HG03571 (cell line): Measurements from ENCODE around the gene SAMD14.
A peak's percentile ranks its signal among the peaks of the same experiment; 100 is the strongest.

Source experiments
- ATAC-seq: cut with Tn5 transposase; IDR thresholded peaks from one replicate; pipeline ENCODE4 v1.9.1; 2021; ENCODE audit not compliant: unreplicated experiment

The SAMD14 gene

GRCh38 chr17:50129728-50130558 lies at the start of gene SAMD14:
SAMD14 (minus strand) TSS chr17:50130160; CDS start chr17:50124959, 5,201 bp downstream.
- no peak for ATAC-seq

DNA sequence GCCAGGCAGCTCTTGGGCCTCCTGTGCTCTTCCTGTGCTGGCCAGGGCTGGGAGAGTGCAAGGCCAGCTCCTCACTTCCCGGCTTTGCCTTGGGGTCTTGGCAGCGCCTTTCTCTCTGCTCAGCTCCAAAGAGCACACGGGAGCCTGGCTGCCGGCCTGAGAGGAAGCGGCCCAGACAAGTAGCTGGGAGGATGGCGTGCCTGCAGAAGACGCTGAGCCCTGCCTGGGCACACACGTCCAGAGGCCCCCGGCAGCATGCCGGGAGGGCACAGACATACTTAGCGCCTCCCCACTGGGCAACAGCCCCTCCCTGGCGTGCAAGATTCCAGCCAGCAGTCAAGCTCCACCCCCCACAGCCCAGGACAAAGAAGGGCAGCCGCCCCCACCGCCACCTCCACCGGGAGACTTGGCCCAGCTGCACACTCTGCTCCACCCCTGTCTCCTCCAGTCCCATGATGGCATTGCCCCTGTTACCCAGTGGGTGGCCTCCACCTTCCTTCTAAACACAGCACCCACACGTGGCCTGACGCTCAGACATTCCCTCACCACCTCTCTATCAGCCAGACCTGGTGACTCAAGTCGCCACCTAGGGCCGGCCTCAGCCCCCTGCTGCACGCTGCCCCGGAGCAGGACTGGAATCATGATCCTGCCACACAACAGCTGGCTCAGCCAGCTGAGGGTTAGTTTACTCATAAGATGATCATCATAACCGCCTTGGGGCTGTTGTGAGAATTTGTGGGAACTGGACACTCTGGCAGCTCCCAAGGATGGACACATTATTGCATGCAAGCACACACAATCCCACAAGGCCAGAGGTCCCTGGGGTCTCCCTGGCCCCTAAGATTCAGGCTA lies 48.2 kb upstream of the SAMD14 start:
- ATAC-seq, result no peak

DNA sequence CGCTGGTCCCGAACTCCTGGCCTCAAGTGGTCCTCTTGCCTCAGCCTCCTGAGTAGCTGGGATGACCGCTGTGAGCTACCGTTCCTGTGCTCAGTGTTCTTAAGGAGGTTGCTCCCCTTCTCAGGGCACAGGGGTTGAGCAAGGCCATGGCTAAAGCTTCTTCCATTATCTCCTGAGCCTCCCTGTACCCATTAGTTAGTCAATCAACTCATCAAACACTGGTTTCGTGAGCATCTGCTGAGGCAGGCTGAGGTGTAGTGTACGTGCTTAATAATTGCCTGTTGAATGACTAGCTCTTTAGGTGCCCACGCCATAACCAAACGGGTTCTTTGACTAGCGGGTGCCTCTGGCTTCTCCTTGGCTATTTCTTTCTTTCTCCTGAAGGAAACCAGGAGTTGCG lies 47.5 kb upstream of the SAMD14 start:
- ATAC-seq, result no peak

DNA sequence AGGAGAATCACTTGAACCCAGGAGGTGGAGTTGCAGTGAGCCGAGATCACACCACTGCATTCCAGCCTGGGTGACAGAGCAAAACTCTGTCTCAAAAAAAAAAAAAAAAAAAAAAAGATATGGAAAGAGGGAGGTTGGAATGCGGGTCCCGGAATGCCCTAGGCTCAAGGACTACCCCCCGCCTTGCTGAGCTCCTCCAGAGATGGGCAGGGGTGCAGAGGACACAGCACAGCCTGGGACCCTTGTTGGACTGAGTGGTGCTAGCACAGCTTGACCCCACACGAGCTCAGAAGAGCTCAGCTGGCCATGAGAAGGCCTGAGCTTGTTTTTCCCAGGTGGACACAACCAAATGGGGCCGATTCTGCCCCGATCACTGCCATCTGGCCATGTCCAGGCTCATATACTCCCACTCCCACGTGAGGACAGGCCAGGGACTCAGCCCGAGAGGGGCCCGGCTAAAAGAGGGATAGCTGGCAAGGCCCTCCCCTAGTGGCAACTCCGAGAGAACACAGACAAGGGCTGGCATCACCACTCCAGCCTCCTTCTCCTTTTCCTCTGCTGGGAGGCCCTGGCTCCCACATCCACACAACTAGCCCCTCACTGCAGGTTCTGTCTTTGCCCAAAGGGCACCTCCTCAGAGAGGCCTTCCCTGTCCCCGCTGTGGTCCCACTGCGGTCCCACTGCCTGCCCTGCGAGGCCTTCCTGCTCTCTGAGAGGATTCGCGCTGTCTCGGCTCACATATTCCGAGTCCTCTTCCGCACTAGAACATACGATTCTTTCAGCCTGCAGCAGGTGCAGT lies 46.8 kb upstream of the SAMD14 start:
- no peak for ATAC-seq

GRCh38 chr17:50175035-50175807 lies 45.3 kb upstream of the SAMD14 start:
- ATAC-seq, result no peak

DNA sequence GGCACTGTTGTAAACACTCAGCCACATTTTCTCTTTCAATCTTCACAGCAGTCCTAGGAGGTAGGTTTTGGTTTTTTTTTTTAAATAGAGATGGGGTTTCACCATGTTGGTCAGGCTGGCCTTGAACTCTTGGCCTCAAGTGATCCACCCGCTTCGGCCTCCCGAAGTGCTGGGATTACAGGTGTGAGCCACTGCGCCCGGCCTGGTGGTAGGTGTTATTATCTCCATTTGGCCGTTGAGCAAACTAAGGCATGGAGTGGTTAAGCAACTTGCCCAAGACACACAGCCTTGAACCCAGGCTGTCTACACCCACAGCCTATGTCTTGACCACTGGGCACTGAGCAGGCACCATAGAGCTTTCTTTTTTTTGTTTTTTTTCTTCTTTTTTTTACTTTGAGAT lies 44.5 kb upstream of the SAMD14 start:
- ATAC-seq, result no peak

DNA sequence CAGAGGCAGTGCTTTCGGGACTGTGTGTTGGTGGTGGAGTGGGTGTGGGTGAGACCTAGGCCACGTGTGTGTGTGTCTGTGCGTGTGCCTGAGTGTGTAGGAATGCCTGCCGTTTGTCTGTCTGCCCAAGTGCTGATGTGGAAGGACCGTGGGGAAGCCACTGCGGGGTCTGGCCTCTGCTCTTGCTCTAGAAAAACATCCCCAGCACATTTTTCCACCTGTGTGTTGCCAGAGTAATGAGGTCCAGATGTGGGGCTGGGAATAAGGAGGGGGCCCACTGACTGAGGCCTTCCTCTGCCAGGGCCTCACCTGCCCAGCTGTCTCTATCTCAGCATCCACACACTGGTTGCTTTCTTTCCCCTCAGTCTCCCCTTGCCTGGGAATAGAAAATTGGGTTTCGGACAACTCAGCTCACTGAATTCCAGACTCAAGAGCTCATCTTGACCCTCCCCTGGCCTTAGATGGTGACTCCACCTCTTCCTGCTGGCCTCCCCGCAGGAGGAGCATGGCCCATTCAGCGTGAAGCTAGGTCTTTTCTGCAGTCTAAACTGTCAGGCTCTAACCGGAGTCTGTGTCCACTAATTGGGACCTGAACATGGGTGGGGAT lies 43.5 kb upstream of the SAMD14 start:
- ATAC-seq, result no peak

- ATAC-seq, result no peak
These were observed 43.0 kb upstream of the SAMD14 start for GRCh38 chr17:50172936-50173334.

DNA sequence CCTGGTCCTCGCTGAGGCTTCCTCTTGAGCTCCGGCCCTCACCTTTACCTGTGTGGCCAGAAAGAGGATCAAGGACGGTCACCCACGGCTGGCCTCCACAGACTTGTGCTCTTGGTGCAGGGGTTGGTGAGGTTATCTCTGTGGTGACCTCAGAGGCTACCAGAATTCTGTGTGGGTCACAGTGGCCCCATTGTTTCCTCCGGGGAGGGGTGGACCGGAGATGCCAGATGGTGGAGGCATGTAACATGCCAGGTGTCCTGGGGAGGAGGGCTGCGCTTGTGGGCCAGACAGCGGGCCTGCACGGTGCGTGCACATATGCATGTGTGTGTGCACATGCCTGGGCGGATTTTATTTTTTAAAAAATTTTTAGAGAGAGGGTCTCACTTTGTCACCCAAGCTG lies 42.2 kb upstream of the SAMD14 start:
- no peak for ATAC-seq

DNA sequence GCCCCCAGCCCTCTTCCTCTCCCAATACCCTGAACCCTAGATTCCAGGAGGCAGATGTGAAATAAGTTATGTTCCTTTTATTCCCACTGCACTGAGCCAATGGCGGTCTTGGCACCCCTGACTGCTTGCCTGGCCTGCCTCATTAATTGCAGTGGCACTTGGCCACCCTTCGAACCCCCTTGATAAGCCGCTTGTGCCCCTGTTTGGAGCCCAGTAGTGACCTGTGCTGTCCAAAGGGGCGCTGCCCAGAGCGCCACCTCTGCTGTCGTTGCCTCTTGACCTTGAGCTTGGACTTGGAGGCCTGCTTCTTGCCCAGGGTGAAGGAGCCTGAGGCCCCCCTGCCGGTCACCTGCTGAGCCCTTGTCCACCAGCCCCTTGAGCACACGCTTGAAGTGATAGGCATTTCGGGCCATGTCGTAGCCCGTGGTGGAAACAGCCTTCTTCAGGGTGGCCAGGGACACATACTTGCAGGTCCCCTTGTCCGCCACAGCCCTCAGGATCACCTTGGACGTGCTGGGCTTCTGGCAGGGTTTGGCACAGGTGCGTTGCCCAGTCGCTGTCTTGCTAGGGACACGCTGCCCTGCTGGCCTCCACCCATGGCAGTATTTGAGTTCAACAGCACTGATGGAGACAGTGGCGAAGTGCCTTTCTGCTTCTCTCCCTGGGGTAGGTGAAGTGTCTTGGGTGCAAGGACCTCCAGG lies 41.6 kb upstream of the SAMD14 start:
- ATAC-seq, result no peak

DNA sequence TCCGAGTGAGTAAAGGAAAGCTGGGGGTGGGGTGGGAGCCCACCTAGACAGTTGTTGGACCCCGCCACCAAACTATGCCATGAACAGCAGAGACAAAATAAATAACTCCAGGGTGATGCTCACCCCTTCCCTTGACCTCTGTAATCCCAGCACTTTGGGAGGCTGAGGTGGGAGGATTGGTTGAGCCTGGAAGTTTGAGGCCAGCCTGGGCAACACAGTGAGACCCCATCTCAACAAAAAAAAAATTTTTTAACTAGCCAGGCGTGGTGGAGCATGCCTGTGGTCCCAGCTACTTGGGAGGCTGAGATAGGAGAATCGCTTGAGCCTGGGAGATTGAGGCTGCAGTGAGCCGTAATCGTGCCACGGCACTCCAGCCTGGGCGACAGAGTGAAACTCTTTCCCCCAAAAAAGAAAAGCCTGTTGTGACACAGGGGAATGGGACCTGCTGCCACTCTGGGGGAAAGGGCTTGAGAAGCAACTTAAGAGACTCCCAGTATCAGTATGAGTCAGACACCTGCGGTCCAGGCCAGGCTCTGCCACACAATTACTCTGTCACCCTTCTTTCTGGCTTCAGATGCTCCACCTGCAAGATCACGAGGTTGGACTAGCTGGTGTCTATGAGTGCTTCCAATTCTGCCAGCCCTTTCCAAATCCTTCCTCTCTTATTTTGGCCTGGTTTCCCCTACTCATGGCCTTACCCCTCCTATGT lies 40.9 kb upstream of the SAMD14 start:
- ATAC-seq, result peak; percentile 64

DNA sequence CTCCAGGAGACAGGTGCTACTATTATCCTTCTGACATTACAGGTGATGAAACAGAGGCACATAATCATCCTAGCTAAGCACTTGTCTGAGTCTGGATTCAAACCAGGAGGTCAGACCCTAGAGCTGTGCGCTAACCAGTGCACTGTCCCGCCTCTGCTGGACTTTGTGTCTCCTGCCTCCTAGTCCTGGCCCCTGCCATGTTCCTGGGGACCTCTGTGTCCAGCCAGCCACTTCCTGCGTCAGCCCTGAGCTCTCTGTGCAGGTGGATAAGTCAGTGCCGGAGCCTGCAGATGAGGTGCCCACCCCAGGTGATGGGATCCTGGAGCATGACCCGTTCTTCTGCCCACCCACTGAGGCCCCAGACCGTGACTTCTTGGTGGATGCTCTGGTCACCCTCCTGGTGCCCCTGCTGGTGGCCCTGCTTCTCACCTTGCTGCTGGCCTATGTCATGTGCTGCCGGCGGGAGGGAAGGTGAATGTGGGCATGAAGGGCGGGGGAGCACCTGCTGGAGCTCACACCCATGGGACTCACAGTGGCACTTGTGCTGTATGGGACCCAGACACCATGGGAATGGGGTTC lies 40.0 kb upstream of the SAMD14 start:
- no peak for ATAC-seq

DNA sequence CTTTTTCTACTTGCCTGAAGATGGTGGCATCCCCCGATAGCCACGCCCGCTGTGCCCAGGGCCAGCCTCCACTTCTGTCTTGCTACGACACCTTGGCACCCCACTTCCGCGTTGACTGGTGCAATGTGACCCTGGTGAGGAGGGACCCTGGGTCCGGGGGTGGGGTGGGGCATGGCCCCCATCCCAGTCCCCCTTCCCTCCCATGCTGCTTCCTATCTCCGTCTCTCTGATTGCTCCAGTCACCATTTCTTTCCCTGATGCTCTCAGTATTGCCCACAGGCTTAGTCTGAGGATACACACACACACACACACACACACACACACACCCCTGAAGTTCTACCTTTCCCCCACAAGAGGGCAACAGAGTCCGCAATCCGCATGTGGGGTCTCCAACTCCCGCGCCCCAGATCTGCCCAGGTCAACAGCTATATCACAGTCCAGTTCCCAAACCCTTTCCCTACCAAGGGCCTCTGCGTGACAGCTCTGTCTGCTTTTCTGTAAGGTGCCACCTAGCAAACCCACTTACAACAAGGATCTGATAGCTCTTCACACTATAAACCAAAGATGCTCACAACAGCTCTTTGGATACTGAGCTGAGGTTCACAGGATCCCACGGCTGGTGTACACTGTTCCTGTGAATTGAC lies 39.3 kb upstream of the SAMD14 start:
- ATAC-seq, result no peak

DNA sequence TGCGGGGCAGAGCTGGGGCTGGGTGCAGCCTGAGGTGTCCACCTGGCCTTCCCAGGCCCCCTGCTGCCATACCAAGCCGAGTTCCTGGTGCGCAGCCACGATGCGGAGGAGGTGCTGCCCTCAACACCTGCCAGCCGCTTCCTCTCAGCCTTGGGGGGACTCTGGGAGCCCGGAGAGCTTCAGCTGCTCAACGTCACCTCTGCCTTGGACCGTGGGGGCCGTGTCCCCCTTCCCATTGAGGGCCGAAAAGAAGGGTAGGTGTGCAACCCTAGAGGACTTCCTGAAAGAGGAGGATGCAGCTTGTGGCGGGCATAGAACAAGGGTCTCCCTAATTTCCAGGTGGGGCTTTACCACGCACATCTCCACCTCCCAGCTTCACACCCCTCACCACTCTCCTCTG lies 38.4 kb upstream of the SAMD14 start:
- ATAC-seq, result no peak

GRCh38 chr17:50167371-50167770 lies 37.4 kb upstream of the SAMD14 start:
- no peak for ATAC-seq

DNA sequence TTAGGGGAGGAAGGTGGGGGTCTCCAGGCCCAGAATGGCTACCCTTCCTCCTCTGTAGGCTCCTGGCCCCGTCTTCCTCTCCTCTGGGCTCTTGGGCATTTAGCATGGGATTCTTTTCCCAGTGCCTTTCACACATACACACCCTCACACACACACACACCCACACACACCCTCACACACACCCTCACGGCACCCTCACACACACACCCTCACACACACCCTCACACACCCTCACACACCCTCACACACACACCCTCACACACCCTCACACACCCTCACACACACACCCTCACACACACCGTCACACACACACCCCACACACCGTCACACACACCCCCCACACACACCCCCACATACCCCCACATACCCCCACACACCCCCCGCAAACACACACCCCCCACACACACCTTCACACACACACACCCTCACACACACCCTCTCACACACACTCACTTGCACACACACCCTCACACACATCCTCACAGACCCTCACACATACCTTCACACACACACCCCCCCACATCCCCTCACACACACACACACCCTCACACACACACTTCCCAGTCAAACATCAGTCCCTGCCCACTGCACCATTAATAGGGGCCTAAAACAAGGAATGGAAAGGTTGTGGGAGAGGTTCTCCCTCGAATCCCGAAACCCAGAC lies 36.7 kb upstream of the SAMD14 start:
- ATAC-seq, result no peak

GRCh38 chr17:50165867-50166517 lies 36.0 kb upstream of the SAMD14 start, which contains the start of gene SGCA:
SGCA (plus strand) TSS chr17:50166005; CDS start chr17:50166041, 36 bp downstream.
- ATAC-seq, result no peak
